Measurements from ENCODE around the gene LTF.

- TF ChIP-seq CTCF (IDR thresholded peaks at IDR 0.05; ENCODE audit: low read depth, low read length, poor library complexity, severe bottlenecking) = no peak
- TF ChIP-seq EZH2phosphoT487 (IDR thresholded peaks at IDR 0.05; ENCODE audit: borderline replicate concordance, low read length) = no peak
Observed at GRCh38 chr3:46491089-46492070, 26.7 kb upstream of the LTF start.
